ENCODE data around the gene NDUFS8. TPM values are rescaled to one million over a fixed set of nuclear protein-coding genes. Genes with fewer than 3 reads are reported as not detected.

NDUFS8 gene
- total RNA-seq, 4 donors from 2014 or later, result 53.4 to 291 (median 139) TPM

- Histone ChIP-seq H3K9me3 (no peaks in the 10 kb centered on the region), H3K27ac (no peak overlapping the region), H3K4me1 (no peaks in the 10 kb centered on the region), H3K4me3 (no peak overlapping the region), H3K27me3 (no peaks in the 10 kb centered on the region), H3K36me3 (no peaks in the 10 kb centered on the region)
- intact Hi-C loops (cut with DNase I; ENCODE audit: low total_unique reads), result no loop called here
- TF ChIP-seq POLR2A (IDR thresholded peaks at IDR 0.05), result no peak
- no peak for TF ChIP-seq CTCF (IDR thresholded peaks at IDR 0.05)
- no peak for DNase-seq
Observed at GRCh38 chr11:67997475-67997921, 33.0 kb upstream of the NDUFS8 start.

GRCh38 chr11:67998150-67999045, 32.1 kb upstream of the NDUFS8 start:
- no peaks in the 10 kb centered on the region for H3K4me1 ChIP-seq
- H3K27me3 ChIP-seq, result no peaks in the 10 kb centered on the region
- no peak for DNase-seq
- intact Hi-C loops (cut with DNase I; ENCODE audit: low total_unique reads), result no loop called here
- TF ChIP-seq POLR2A (IDR thresholded peaks at IDR 0.05), result no peak
- no peak for TF ChIP-seq CTCF (IDR thresholded peaks at IDR 0.05)
- H3K4me3 ChIP-seq, result no peak overlapping the region
- no peak overlapping the region for H3K27ac ChIP-seq
- H3K36me3 ChIP-seq, result no peaks in the 10 kb centered on the region
- H3K9me3 ChIP-seq, result no peaks in the 10 kb centered on the region

- no peak for DNase-seq
- Histone ChIP-seq H3K27ac (no peak overlapping the region), H3K4me1 (no peaks in the 10 kb centered on the region), H3K4me3 (no peak overlapping the region), H3K27me3 (no peaks in the 10 kb centered on the region), H3K36me3 (no peaks in the 10 kb centered on the region), H3K9me3 (no peaks in the 10 kb centered on the region)
- TF ChIP-seq POLR2A (IDR thresholded peaks at IDR 0.05), result no peak
- TF ChIP-seq CTCF (IDR thresholded peaks at IDR 0.05), result no peak
- intact Hi-C loops (cut with DNase I; ENCODE audit: low total_unique reads), result no loop called here
Observed at GRCh38 chr11:67999201-67999629, 31.3 kb upstream of the NDUFS8 start.

- no peak for TF ChIP-seq CTCF (IDR thresholded peaks at IDR 0.05)
- no peak for TF ChIP-seq POLR2A (IDR thresholded peaks at IDR 0.05)
- H3K9me3 ChIP-seq, result no peaks in the 10 kb centered on the region
- no peaks in the 10 kb centered on the region for H3K27me3 ChIP-seq
- no peak overlapping the region for H3K27ac ChIP-seq
- H3K4me3 ChIP-seq, result no peak overlapping the region
- no peak for DNase-seq
- intact Hi-C loops (cut with DNase I; ENCODE audit: low total_unique reads), result no loop called here
- H3K36me3 ChIP-seq, result no peaks in the 10 kb centered on the region
- no peaks in the 10 kb centered on the region for H3K4me1 ChIP-seq
Observed at GRCh38 chr11:67999704-68000103, 30.8 kb upstream of the NDUFS8 start.

GRCh38 chr11:68002575-68002937, 27.9 kb upstream of the NDUFS8 start:
- Histone ChIP-seq H3K27me3 (no peaks in the 10 kb centered on the region), H3K4me3 (no peak overlapping the region), H3K9me3 (no peaks in the 10 kb centered on the region), H3K27ac (no peak overlapping the region), H3K4me1 (no peaks in the 10 kb centered on the region), H3K36me3 (no peaks in the 10 kb centered on the region)
- DNase-seq, result no peak
- intact Hi-C loops (cut with DNase I; ENCODE audit: low total_unique reads), result no loop called here
- TF ChIP-seq POLR2A (IDR thresholded peaks at IDR 0.05), result no peak
- no peak for TF ChIP-seq CTCF (IDR thresholded peaks at IDR 0.05)

Data from uterus (tissue), 4 donors.